GM18502 (cell line): Measurements from ENCODE around the gene ZMYND15.

ENCODE experiments used
- ATAC-seq: cut with Tn5 transposase; IDR thresholded peaks from one replicate; pipeline ENCODE4 v1.9.1; 2021; ENCODE audit warnings: mild to moderate bottlenecking; ENCODE audit not compliant: unreplicated experiment, poor library complexity

Gene ZMYND15

DNA sequence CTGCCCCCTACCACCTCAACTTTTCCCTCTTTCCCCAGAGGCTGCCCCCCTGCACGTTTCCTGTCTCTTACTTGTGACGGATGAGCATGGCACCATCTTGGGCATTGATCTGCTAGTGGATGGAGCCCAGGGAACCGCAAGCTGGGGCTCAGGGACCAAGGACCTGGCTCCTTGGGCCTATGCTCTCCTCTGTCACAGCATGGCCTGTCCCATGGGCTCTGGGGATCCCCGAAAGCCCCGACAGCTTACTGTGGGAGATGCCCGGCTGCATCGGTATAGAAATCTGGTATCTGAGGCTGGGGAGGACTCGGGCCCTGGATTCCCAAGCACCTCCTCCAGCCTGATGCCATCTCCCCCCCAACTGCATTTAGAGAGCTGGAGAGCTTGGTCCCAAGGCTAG is 1.9 kb downstream of the ZMYND15 start:
- ATAC-seq, result no peak

DNA sequence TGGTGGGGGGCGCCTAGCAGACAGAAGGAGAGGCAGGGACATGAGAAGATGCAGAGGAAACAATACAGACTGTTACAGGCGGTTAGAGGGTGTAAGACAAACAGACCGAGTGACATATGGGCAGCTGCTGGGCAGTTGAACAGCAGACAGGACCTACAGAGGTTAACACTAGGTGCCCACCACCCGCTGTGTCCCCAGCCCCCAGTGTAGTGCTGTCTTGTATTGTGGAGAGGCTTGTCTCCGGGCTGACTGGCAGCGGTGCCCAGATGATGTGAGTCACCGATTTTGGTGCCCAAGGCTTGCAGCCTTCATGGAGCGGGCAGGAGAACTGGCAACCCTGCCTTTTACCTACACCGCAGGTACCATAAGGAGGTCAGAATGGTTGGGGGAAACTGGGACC is 2.5 kb downstream of the ZMYND15 start:
- no peak for ATAC-seq

DNA sequence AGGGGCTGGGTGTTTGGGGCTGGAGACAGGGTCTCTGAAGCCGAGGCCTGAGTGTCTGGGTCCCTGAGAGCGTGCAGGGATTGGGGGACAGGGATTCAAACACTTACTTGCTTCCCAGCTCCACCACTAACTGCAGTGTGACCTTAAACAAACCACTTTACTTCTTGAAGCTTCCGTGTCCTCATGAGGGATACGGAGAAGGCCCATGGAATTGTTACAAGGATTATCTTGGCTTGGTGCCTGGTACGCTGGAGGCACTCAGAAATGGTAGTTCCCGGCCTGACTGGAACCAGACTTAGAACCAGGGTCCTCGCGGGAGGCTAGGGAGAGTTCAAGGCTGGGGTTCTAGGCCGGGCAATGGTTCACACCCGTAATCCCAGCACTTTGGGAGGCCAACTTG is 3.0 kb downstream of the ZMYND15 start:
- no peak for ATAC-seq

DNA sequence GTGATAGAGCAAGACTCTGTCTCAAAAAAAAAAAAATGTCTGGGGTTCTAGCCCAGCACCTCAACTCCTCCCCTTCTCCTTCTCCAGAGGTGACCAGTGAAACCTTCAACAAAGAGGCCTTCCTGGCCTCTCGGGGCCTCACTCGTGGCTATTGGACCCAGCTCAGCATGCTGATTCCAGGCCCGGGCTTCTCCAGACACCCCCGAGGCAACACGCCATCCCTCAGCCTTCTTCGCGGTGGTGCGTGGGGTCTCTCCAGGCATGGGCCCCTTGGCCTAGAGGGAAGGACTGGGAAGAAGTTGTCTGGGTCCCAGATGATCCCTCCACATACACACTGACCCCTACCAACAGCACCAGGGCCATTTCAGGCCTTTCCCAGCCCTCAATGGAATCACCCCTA is 3.6 kb downstream of the ZMYND15 start:
- no peak for ATAC-seq

DNA sequence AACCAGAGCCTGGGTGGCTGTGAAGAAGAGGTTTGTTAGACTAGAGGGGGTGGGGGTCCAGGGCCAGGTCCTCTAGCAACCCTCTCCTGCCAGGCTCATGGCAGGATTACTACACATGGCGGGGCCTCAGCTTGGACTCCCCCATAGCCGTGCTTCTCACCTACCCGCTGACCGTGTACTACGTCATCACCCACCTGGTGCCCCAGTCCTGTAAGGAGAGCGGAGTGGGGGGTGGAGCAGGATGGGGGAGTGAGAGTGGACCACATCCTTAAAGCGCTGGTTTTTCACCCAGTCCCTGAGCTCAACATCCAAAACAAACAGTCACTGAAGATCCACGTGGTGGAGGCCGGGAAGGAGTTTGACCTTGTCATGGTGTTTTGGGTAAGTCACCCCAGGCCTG is 4.3 kb downstream of the ZMYND15 start:
- ATAC-seq, result no peak

DNA sequence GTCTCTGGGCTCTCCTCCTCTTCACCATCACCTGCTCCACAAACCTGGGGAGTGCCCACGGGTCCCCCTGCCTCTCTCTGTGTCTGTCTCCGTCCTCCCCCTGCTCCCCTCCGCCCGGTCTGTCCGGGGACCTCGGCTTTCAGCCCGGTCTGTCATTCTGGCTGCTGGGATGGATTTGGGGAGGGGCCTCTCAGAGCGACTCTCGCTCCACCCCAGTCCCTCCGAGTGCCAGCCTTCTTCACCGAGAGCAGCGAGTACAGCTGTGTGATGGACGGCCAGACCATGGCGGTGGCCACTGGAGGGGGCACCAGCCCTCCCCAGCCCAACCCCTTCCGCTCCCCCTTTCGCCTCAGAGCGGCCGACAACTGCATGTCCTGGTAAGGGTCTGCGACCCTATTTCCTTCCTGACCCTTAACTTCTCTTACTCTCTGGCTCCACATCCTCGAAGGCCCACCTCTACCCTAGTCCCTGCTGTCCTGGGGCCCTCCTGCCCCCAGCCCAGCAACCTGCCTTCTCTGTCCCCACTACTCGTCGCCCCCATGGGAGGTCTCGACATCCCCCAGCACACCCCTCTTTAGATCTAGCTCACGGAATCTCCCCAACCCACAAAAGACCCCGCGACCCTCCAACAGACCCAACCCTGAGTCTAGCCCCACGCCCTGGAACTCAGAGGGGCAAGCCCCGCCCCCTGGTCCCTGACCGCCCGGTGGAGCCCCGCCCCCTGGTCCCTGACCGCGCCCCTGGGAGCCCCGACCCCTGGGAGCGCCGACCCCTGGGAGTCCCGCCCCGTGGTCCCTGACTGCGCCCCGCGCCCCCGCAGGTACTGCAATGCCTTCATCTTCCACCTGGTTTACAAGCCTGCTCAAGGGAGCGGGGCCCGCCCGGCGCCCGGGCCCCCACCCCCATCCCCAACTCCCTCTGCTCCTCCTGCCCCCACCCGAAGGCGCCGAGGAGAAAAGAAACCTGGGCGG is 5.7 kb downstream of the ZMYND15 start:
- ATAC-seq, result no peak

DNA sequence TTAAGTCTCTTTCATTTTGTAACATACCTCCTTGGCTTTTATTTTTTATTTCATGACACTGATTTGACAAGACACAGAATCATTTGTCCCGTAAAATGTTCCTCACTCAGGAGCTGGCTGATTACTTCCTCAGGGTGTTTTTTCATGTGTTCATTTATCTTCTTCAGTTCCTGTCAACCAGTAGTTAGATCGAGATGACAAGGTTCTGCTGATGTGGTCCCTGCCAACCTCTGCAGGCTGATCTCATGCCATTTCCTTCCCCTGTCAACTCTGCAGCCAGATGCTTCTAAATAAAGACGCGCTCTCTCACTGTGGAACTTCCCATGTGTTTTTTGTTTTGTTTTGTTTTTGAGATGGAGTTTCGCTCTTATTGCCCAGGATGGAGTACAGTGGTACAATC is 8.2 kb downstream of the ZMYND15 start:
- no peak for ATAC-seq

DNA sequence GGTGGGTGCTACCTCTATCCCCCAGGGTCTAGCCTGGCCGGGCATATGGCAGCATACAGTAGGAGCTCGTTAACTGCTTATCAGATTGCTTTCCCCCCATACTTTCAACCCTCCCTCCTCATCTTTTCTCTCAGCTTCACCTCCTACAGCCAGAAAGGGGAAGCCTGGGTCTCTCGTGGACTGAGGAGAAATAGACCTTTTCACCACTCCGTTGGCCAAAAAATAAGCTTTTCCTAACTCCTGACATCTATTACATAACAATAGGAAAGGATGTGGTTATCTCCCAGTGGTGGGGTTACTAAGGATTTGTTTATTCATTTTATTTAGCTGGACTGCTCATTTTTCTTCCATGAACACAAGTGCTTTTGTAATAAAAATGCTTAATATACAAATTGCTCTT is 9.1 kb downstream of the ZMYND15 start:
- ATAC-seq, result no peak

DNA sequence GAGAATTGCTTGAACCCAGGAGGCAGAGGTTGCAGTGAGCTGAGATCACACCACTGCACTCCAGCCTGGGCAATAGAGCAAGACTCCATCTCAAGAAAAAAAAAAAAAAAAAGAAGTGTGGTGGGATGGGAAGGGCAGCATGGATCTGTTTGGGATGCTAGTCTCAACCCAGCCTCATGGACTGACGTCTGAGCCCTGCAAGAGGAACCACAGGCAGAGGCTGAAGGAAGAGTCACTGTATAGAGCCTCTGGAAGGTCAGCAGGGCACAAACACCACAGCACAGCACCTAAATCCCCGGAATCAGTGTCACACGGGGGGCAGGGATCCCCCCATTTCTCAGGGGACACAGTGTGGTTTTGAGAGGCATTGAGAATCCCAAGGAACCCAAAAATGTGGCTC is 11.0 kb downstream of the ZMYND15 start:
- ATAC-seq, result no peak

DNA sequence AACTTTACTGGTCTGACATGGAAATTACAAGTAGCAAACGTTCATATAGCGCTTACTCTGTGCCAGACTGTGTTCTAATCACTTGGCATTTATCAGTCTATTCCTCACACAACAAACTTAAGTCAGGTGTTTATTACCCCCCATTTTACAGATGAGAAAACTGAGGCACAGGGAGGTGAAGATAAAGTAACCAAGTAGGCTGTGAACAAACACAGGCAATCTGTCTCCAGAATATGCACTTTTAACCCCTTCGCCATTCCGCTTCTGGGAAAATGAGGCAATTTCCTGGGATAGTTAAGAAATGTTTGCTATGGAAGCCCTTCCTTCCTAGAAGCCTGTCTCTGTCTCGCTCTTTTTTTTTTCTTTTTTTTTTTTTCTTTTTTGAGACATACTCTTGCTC is 12.3 kb downstream of the ZMYND15 start:
- ATAC-seq, result no peak

DNA sequence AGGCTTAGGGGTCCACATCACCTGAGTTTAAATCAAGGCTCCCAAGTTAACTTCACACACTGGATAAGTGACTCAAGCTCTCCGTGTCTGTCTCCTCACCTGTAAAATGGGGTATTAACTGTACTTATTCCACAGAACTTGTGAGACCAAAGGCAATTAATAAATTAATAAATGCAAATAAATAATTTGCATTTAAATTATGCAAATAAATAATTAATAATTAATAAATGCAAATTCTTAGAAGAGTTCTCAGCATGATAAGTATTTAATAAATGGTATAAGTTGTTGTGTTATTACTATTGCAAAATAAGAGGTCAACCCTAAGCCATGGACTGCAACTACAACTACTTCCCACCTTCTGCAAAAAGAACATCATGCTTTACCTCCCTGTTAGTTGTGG is 13.8 kb downstream of the ZMYND15 start:
- no peak for ATAC-seq

DNA sequence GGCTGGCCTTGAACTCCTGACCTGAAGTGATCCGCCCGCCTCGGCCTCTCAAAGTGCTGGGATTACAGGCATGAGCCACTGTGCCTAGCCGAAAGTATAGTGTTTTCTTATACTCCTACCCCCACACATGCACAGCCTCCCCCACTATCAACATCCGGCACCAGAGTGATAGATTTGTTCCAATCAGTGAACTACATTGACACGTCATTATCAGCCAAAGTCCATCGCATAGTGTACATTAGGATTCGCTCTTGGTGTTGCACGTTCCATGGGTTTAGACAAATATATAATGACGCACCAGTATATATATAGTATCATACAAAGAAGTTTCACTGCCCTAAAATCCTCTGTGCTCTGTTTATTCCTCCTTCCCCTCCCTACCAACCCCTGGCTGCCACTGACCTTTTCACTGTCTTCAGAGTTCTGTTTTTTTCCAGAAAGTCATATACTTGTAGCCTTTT is 20.2 kb downstream of the ZMYND15 start:
- ATAC-seq, result no peak

DNA sequence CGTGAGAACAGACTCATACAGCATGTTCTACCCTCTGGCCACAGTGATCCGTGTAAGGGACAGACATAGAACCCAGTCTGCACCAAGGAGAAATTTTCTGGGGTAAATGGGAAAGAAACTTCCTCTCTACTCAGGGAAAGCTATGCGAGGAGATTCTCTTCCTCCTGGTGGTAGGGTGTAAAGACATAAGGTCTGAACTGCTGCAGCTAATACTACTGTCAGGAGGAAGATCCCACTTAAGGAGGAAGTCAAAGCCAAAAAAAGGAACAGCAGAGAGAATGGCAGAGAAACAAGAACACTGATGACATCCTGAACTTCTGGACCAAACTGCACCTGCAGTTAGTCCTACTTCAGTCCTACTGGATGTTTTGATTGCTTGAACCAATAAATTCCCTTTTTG is 25.0 kb downstream of the ZMYND15 start:
- ATAC-seq, result no peak

DNA sequence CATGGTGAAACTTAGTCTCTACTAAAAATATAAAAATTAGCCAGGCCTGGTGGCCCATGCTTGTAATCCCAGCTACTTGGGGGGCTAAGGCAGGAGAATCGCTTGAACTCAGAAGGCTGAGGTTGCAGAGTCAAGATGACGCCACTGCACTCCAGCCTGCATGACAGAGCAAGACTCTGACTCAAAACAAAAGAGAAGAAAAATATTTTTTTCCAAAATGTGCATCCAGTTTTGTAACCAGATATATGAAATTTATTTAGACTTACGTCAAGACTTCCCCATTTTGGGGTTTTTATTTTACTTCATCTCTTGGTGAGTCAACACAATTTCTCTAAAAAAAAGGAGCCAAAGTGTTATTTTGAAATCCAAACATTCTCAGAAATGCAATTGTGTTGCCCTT is 26.6 kb downstream of the ZMYND15 start:
- no peak for ATAC-seq

DNA sequence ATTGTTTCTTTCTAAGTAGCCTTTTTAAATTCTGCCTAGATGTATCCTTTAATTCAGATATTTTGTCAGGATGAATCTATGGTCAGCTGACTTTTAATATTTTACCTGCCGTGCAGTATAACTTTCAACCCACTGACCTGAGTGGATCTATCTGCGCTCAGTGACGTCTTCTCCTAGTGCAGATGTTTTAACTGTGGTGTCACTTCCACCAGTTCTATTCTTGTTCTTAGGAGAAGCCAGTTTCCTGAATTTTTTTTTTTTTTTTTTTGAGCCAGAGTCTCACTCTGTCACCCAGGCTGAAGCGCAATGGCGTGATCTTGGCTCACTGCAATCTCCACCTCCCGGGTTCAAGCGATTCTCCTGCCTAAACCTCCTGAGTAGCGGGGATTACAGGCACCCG is 27.1 kb downstream of the ZMYND15 start:
- ATAC-seq, result no peak

DNA sequence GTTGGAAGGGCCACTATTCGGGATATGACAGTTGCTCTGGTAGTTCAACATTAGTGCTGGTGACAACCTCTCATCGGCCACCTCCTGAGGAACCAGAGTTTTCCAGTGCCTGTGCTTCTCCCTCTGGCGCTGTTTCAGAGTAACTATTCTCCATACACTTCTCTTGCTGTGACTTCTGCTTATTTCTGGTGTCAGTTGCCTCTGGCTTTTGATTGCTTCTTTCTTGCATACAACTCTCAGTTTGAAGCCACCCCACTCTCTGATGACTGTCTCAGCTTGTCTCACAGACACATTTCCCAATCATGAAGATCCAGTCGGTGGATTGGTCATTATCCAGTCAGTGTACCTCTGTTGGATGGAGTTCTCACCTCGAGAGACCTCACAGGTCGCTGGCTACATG is 28.7 kb downstream of the ZMYND15 start:
- ATAC-seq, result no peak

DNA sequence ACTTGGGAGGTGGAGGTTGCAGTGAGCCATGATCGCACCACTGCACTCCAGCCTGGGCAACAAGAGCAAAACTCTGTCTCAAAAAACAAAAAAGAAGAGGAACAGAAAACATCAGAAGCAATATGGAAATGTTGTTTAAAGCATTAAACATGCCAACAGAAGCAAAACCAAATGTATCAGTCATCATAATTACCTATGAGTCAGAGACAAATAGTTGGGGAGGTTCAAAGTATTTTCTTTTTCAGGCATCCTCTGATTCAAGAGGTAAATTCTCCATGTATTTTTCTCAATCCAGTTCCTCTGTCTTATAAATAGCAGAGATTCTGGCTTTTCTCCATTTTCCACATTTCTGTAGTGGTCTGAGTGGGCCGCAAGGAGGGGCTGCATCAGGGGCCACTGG is 30.0 kb downstream of the ZMYND15 start:
- ATAC-seq, result no peak

DNA sequence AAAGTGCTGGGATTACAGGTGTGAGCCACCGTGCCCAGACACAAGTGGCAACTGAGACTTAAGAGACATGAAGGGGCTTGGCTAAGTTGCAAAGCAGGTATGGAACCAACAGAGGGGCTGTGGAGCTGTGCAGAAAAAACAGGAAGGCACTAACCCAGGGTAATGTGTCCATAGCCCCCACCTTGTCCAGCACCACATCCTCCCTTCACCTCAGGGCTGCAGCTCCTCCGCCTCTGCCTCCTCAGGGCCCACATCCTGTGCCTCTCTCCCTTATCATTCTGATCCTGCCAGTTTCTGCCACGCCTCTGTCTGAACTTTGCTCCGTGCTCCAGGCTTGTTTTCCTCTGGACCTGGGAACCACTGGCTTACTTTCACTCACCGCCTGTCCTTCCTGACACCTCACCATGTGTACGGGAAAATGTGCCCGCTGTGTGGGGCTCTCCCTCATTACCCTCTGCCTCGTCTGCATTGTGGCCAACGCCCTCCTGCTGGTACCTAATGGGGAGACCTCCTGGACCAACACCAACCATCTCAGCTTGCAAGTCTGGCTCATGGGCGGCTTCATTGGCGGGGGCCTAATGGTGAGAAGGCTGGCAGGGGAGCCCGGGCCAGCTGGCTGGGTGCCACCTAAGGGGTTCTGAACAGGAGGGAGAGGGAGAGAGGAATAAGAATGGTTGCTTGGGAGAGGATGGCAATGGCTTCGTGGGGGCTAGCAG is 32.0 kb downstream of the ZMYND15 start, which contains the start of gene TM4SF5:
Gene TM4SF5 (plus strand): TSS at position 368 of the 716 bp plus-strand sequence. CDS start 37 bp downstream, at position 405.
- no peak for ATAC-seq

DNA sequence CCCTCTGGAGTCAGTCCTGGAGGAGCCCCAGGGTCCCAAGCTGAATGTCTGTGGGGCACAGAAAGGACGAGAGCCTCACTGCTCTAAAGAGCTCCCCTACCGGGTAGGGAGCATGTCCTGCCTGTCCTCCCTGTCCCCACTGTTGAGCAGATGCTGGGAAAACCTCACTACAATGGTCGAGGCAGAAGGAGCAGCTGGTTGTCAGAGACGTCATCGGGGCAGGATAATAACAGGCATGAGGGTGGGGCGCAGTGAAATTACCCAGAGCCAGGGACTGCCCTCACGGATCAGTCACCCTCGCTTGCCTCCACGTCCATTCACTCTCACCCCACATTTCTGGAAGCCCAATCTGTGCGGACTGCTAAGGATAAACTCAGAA is 32.6 kb downstream of the ZMYND15 start:
- no peak for ATAC-seq

DNA sequence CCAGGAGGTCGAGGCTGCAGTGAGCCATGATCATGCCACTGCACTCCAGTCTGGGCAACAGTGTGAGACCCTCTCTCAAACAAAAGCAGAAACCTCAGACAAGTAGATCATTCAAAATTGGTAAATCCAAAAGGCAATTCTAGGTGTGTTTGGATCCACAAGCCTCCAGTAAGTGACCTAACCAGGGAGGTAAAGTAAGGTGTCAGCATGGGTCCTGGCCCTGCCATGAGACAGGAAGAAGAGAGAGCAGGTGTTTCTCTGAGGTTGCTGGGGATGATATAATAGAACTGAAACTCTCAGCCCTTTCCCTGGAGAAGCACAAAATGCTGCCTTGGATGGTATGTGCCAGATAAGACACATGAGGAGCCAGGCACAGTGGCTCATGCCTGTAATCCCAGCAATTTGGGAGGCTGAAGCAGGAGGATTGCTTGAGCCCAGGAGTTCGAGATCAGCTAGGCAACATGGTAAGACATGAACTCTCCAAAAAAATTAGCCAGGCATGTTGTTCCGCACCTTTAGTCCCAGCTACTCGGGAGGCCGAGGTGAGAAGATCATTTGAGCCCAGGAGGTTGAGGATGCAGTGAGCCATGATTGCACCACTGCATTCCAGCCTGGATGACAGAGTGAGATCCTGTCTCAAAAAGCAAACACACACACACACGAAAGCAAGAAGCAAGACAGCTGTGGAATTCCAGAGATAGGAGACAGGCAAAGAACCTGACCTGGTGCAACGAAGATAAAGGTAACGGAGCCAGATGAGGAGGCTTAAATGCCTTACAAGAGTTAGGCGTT is 38.5 kb downstream of the ZMYND15 start:
- ATAC-seq, result no peak
